ENCODE results near the gene SORCS1. TPM values are rescaled to one million over a fixed set of nuclear protein-coding genes. Genes with fewer than 3 reads are reported as not detected.

The SORCS1 gene
- total and polyA plus RNA-seq, 8 donors = 0.46 to 2.6 (median 1.6) TPM

DNA sequence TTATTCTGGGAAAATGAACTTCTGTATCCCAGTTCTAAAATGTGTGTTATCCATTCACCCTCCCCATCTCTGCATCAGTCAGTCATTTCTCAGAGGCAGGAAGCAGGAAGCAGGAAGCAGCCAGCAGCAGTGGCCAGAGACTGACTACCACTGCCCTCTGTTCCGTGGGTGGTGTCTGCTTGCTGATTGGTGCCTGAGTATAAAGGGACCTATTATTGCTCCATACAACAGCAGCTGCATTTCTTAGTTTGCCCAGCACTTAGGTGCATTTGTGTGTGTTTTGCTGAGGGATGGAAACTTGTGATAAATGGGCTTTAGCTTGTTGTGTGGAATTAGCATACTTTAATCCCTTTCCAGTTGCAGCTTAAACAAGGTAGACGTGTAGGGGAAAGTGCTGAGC lies 582.2 kb downstream of the SORCS1 start:
- Histone ChIP-seq H3K9me3 (no peaks in the 10 kb centered on the region), H3K4me1 (no peaks in the 10 kb centered on the region), H3K27ac (no peak overlapping the region), H3K36me3 (no peaks in the 10 kb centered on the region), H3K27me3 (no peaks in the 10 kb centered on the region), H3K4me3 (no peak overlapping the region)
- FAIRE-seq (no peak), DNase-seq (no peak), ATAC-seq (peak in 1 of 4 donors; percentile 37)
- intact Hi-C loops (cut with DNase I) = no loop called here
- 33 to 36% methylated on average over 2 of the region's 2 CpGs for WGBS, 2 donors
- TF ChIP-seq, protein P1, sequence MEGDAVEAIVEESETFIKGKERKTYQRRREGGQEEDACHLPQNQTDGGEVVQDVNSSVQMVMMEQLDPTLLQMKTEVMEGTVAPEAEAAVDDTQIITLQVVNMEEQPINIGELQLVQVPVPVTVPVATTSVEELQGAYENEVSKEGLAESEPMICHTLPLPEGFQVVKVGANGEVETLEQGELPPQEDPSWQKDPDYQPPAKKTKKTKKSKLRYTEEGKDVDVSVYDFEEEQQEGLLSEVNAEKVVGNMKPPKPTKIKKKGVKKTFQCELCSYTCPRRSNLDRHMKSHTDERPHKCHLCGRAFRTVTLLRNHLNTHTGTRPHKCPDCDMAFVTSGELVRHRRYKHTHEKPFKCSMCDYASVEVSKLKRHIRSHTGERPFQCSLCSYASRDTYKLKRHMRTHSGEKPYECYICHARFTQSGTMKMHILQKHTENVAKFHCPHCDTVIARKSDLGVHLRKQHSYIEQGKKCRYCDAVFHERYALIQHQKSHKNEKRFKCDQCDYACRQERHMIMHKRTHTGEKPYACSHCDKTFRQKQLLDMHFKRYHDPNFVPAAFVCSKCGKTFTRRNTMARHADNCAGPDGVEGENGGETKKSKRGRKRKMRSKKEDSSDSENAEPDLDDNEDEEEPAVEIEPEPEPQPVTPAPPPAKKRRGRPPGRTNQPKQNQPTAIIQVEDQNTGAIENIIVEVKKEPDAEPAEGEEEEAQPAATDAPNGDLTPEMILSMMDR (IDR thresholded peaks at IDR 0.05) = no peak

DNA sequence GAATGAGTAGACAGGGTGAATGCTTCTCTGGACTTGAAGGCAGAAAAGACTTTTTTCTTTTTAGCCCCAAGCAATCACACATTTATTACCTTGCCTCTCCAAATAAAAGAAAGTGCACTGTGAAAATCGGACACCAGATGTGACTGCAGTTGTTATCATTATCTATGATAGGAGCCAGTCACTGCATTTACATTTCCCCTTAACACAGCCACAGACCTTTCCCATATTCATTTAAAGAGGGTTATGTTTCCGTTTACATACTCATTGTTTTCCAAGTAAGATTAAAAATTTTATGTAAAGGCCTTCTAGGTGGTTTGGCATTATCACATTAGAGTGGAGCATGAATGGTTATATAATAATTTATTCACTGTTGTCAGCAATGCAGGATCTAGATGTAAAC lies 586.8 kb downstream of the SORCS1 start:
- Histone ChIP-seq H3K27ac (no peak overlapping the region), H3K4me1 (no peaks in the 10 kb centered on the region), H3K27me3 (no peaks in the 10 kb centered on the region), H3K36me3 (no peaks in the 10 kb centered on the region), H3K9me3 (no peaks in the 10 kb centered on the region), H3K4me3 (no peak overlapping the region)
- DNase-seq (no peak), ATAC-seq (no peak), FAIRE-seq (no peak)
- intact Hi-C loops (cut with DNase I) = no loop called here
- TF ChIP-seq, protein P1 (IDR thresholded peaks at IDR 0.05) = no peak
- WGBS, 2 donors = 42 to 43% methylated on average over 2 of the region's 2 CpGs

DNA sequence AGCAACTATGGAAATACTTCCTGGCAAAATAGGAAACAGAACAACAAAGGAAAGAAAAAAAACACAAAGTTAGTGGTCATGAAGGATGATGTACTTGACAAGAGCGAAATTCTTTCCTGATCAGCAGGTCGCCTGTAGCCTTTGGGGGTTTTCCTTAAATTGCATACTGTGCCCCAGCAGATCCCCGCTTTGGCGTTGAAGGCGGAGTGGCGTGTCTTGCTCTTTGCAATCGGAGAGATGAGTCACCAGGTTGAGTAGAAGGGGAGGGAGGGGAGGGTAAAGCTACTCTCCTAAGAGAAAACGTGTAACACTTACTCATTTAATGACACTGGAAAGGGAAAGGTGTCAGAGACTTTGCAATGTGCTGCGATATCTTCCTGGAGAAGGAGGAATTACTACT lies 587.2 kb downstream of the SORCS1 start:
- TF ChIP-seq, protein P1 (IDR thresholded peaks at IDR 0.05) = no peak
- ATAC-seq (no peak), DNase-seq (no peak), FAIRE-seq (no peak)
- H3K4me1 ChIP-seq = no peaks in the 10 kb centered on the region
- no peak overlapping the region for H3K4me3 ChIP-seq
- H3K9me3 ChIP-seq = no peaks in the 10 kb centered on the region
- WGBS, 2 donors = 60 to 70% methylated on average over 9 of the region's 9 CpGs
- no peaks in the 10 kb centered on the region for H3K36me3 ChIP-seq
- H3K27me3 ChIP-seq = no peaks in the 10 kb centered on the region
- intact Hi-C loops (cut with DNase I) = no loop called here
- no peak overlapping the region for H3K27ac ChIP-seq

DNA sequence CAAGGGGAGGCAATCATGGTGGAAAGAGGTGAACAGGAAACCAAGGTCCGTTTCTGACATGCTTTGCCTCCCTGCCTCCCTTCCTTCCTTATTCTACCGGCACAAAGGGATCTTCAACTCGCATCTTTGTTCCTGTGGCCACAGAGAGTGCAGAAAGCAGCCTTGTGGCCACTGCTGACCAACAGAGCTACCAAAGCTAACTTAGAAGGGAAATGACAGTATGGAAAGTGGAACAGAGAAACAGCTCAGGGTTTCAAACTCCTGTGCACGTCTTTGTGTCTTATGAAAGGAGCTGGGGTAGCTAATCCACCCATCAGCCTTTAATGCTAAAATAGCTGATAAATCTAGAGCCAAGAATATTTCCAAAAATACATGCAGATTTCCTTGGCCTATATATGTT lies 588.0 kb downstream of the SORCS1 start:
- Histone ChIP-seq H3K4me3 (no peak overlapping the region), H3K36me3 (no peaks in the 10 kb centered on the region), H3K27ac (no peak overlapping the region), H3K4me1 (no peaks in the 10 kb centered on the region), H3K27me3 (no peaks in the 10 kb centered on the region), H3K9me3 (no peaks in the 10 kb centered on the region)
- TF ChIP-seq, protein P1 (IDR thresholded peaks at IDR 0.05) = no peak
- intact Hi-C loops (cut with DNase I) = no loop called here
- no peak for DNase-seq
- no peak for FAIRE-seq
- no peak for ATAC-seq
- 58 to 79% methylated on average over 4 of the region's 4 CpGs for WGBS, 2 donors

DNA sequence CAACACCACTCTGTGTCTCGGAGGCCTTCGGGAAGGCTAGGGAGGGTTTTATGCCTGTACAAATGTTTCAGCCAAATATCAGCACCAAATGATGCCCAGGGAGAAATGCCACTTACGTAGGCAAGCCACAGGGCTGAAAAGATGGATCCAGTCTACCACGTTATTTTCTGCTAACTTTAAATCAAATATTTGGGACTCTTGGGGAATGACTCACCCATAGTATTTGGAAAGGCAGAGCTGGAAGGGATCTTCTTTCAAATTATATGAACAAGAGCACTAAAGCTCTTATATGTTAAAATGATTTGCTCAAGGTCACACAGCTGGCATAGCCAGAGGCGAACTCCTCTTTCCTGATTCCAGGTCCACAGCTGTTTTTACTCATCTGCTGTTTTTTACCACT lies 591.4 kb downstream of the SORCS1 start:
- Histone ChIP-seq H3K36me3 (no peaks in the 10 kb centered on the region), H3K4me1 (no peaks in the 10 kb centered on the region), H3K9me3 (no peaks in the 10 kb centered on the region), H3K27ac (no peak overlapping the region), H3K4me3 (no peak overlapping the region), H3K27me3 (no peaks in the 10 kb centered on the region)
- ATAC-seq (no peak), FAIRE-seq (no peak), DNase-seq (no peak)
- WGBS, 2 donors = 56 to 73% methylated on average over 5 of the region's 5 CpGs
- intact Hi-C loops (cut with DNase I) = no loop called here
- TF ChIP-seq, protein P1 (IDR thresholded peaks at IDR 0.05) = no peak

All from pancreas (tissue), 10 donors.